Subcutaneous abdominal adipose tissue (tissue), 5 donors: ENCODE data around the gene HRH3.
A peak's percentile ranks its signal among the peaks of the same experiment; 100 is the strongest.

Source experiments
- H3K27ac ChIP-seq: one replicate; pipeline ENCODE4 v1.7.0; 2013; ENCODE audit warnings: low read depth, mild to moderate bottlenecking, inconsistent platforms, low read length, moderate library complexity
- H3K27me3 ChIP-seq, 5 donors: one replicate each; pipeline ENCODE4 v1.7.0; 2013; ENCODE audit warnings: low read length in 5 of 5, inconsistent platforms in 1 of 5; ENCODE audit not compliant: control insufficient read depth in 5 of 5, insufficient read depth in 4 of 5
- H3K36me3 ChIP-seq, 5 donors: one replicate each; pipeline ENCODE4 v1.7.0; 2013; ENCODE audit warnings: low read length in 5 of 5; ENCODE audit not compliant: control insufficient read depth in 5 of 5, insufficient read depth in 5 of 5
- H3K4me1 ChIP-seq, 5 donors: one replicate each; pipeline ENCODE4 v1.7.0; 2013; ENCODE audit warnings: low read length in 5 of 5, mild to moderate bottlenecking in 3 of 5, moderate library complexity in 1 of 5; ENCODE audit not compliant: control insufficient read depth in 5 of 5, insufficient read depth in 5 of 5
- H3K4me3 ChIP-seq, 5 donors: one replicate each; pipeline ENCODE4 v1.7.0; 2013; ENCODE audit warnings: low read length in 5 of 5, low read depth in 1 of 5
- H3K9ac ChIP-seq, 5 donors: one replicate each; pipeline ENCODE4 v1.7.0; 2013; ENCODE audit warnings: low read length in 5 of 5, mild to moderate bottlenecking in 4 of 5, moderate library complexity in 3 of 5
- H3K9me3 ChIP-seq, 5 donors: one replicate each; pipeline ENCODE4 v1.7.0; 2013; ENCODE audit warnings: low read length in 5 of 5; ENCODE audit not compliant: control insufficient read depth in 5 of 5
- donor health status: healthy.
- donor health status: healthy.
- donor health status: healthy.
- donor health status: healthy.
- donor health status: healthy.

The HRH3 gene

DNA sequence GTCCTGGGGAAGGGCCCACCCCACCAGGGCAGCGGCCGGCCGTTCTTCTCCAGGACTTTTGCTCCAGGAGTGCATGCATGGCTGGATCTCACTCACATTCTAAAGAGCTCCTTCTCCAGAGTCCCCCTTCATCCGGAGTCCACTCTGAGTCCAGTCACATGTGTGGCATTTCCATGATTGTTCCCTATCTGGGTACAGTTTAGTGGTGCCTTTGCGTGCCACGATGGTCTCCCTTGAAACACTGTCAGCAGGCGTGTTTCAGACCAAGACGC, 39.2 kb upstream of the HRH3 start:
- Histone ChIP-seq H3K4me3 (no peak overlapping the region), H3K9me3 (no peaks in the 10 kb centered on the region), H3K27me3 (no peaks in the 10 kb centered on the region), H3K9ac (no peak overlapping the region), H3K27ac (no peak overlapping the region), H3K4me1 (peaks cover 2 to 14% (median 11%) of the 10 kb centered on the region in 5 donors), H3K36me3 (peaks cover 0 to 80% (median 64%) of the 10 kb centered on the region in 5 donors)

DNA sequence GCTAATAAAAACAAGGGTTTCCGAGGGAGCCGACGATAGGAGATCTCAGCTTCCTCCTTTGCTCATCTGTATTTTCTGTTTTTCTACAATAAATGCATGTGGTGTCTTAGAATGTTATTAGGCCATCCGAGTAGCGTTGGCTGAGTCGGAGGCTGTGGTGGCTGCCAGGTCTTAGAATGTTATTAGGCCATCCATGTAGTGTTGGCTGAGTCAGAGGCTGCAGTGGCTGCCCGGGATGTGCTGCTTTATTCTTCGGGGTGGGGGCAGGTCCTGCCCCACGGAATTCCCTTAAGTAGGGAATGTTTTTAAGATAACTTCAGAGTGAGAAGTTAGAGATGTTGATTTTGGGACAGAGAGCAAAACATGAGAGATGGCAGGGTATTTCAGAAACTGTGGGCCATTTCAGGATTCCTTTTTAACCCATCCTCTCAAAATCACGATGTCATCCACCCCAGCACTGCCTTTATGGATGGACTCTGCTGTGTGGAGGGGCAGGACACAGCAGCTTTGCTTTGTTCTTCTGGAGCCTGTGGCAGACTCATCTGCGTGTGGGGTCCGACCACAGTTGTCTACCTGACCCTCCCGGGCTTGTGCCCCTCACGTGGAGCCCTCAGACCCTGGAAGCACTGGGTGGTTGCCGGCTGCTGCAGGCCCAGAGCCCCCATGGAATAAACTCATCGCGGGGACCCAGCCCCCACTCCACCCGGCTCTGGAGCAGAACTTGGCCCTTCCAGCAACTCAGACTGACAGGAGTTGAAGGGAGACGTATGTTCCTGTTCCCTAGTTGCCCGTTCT, 38.6 kb upstream of the HRH3 start:
- H3K27ac ChIP-seq: no peak overlapping the region
- H3K4me1 ChIP-seq: peaks cover 2 to 16% (median 11%) of the 10 kb centered on the region in 5 donors
- H3K36me3 ChIP-seq: peaks cover 0 to 77% (median 60%) of the 10 kb centered on the region in 5 donors
- no peaks in the 10 kb centered on the region for H3K27me3 ChIP-seq
- H3K9me3 ChIP-seq: no peaks in the 10 kb centered on the region
- H3K9ac ChIP-seq: no peak overlapping the region
- H3K4me3 ChIP-seq: no peak overlapping the region

DNA sequence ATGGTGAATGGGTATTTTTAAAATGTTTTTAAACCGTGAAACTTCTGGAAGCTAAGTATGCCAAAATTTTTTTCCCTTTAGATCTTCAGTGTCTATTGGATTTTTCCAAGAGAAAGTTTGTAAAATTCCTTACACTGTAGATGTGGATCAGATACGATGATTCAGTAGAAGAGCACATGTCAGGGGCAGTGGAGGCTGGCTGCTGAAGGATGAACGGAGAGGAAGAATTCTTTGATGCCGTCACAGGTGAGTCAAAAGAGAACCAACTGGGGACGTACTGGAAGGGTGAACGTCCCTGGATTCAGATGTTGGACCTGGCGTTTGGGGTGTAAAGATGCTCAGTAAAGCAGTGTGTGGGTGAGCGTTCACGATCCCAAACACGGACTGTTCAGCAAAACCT, 35.9 kb upstream of the HRH3 start:
- Histone ChIP-seq H3K27ac (no peak overlapping the region), H3K4me3 (no peak overlapping the region), H3K4me1 (peaks cover 2 to 16% (median 11%) of the 10 kb centered on the region in 5 donors), H3K36me3 (peaks cover 0 to 60% (median 39%) of the 10 kb centered on the region in 5 donors), H3K27me3 (no peaks in the 10 kb centered on the region), H3K9me3 (no peaks in the 10 kb centered on the region), H3K9ac (no peak overlapping the region)

DNA sequence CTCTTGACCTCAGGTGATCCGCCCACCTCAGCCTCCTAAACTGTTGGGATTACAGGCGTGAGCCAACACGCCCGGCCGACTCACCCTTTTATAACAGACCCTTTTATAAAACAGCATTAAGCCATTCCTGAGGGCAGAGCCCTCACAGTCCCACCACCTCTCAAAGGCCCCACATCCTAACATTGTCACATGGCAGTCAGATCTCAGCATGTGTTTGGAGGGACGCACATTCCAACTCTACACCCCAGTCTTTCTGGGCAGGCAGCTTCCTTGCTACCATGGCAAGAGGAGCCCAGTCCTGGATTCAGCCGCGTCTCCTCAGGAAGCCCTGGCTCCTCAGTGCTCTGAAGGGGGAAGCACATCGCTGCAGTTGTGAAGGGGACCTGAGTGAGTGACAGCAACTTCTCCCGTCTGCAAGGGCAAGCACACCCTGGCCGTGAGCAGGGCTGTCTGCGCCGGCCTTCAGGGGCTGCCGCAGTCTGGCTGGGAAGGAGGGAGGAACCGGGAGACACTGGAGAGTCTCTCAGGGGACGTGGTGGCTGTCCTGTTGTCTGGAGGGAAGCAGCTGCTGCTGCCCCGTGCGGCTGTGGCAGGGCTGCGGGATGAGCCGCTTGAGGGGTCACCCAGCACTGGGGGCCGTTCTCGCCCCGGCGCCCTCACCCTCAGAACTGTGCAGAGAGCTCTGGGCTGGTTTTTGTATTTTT, 34.1 kb upstream of the HRH3 start:
- Histone ChIP-seq H3K4me1 (peaks cover 2 to 16% (median 13%) of the 10 kb centered on the region in 5 donors), H3K9me3 (no peaks in the 10 kb centered on the region), H3K4me3 (no peak overlapping the region), H3K27ac (no peak overlapping the region), H3K36me3 (peaks cover 0 to 42% (median 24%) of the 10 kb centered on the region in 5 donors), H3K9ac (peak overlapping the region in 1 of 5 donors; percentile 45), H3K27me3 (no peaks in the 10 kb centered on the region)

DNA sequence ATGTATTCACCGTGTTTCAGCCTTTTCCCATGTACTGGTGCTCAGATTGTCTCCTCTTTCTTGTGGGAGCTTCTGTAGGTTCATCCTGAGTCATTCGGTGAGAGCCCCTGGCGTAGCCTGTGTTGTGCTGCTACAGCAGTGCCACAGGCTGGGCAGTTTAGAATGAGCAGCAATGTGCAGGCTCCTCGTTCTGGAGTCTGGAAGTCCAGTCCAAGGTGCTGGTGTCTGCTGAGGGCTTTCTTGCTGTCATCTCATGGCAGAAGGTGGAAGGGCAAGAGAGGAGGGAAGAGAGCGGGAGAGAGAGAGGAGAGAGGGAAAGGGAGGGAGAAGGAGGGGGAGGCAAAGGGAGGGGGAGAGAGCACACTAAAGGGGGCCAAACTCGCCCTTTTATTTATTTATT, 33.3 kb upstream of the HRH3 start:
- Histone ChIP-seq H3K9me3 (no peaks in the 10 kb centered on the region), H3K4me3 (no peak overlapping the region), H3K9ac (no peak overlapping the region), H3K27ac (no peak overlapping the region), H3K36me3 (peaks cover 0 to 35% (median 23%) of the 10 kb centered on the region in 5 donors), H3K27me3 (no peaks in the 10 kb centered on the region), H3K4me1 (peaks cover 2 to 12% (median 5%) of the 10 kb centered on the region in 5 donors)

DNA sequence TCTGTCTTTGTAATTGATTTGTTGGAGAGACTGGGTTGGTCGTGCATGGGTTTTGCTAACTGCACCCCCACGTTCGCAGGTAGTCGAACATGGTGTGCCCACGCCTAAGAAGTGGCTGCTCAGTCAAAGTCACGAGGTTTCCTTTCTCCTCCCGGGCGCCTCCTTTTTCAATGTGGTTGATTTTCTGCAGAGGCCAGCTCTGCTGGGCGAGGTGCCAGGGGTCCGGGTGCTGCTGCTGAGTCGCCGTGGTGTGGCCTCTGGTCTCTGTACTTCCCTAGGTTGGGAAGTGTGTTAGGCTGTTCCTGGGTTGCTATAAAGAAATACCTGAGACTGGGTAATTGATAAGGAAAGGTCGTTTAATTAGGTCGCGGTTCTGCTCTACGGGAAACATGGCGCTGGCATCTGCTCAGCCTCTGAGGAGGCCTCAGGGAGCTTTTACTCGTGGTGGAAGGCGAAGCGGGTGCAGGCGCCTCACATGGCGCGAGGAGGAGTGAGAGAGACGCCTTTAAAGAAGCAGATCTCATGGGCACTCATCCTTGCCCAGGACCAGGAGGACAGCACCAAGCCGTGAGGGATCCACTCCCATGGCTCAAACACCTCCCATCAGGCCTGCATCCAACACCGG, 32.4 kb upstream of the HRH3 start:
- Histone ChIP-seq H3K4me3 (no peak overlapping the region), H3K9me3 (no peaks in the 10 kb centered on the region), H3K27me3 (no peaks in the 10 kb centered on the region), H3K4me1 (peaks cover 0 to 6% (median 2%) of the 10 kb centered on the region in 5 donors), H3K27ac (no peak overlapping the region), H3K9ac (no peak overlapping the region), H3K36me3 (peaks cover 0 to 30% (median 21%) of the 10 kb centered on the region in 5 donors)

DNA sequence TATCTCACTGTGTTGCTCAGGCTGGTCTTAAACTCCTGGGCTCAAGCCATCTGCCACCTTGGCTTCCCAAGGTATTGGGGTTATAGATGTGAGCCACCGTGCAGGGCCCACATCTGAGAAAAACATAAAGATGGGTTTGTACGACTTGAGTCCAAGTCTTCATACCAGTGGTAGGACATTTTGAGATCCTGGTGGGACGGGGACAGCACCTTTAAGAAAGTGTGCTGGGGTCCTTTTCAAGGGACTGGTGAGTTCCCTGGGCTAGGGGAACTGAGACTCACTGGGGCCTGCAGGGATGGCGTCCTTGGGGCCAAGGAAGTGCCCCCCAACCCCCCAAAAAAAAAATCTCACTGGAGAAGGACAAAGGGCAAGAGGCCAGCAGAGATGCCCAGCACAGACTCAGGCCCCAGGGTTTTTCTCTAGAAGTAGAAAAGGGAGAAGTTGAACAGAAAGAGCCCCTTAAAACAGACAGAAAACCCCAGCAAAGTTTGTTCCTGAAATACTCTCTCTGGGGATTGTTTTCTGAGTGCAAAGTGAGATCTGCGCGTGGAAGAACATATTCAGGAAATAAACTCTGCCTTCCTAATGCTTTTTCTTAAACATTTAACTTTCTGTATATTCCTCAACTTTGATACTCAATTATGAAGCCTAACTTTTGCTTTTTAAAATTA, 28.9 kb upstream of the HRH3 start:
- H3K36me3 ChIP-seq: peaks cover 0 to 13% (median 11%) of the 10 kb centered on the region in 5 donors
- H3K9me3 ChIP-seq: no peaks in the 10 kb centered on the region
- H3K27me3 ChIP-seq: no peaks in the 10 kb centered on the region
- no peak overlapping the region for H3K4me3 ChIP-seq
- no peak overlapping the region for H3K27ac ChIP-seq
- H3K9ac ChIP-seq: no peak overlapping the region
- H3K4me1 ChIP-seq: peaks cover 0 to 29% (median 20%) of the 10 kb centered on the region in 5 donors

DNA sequence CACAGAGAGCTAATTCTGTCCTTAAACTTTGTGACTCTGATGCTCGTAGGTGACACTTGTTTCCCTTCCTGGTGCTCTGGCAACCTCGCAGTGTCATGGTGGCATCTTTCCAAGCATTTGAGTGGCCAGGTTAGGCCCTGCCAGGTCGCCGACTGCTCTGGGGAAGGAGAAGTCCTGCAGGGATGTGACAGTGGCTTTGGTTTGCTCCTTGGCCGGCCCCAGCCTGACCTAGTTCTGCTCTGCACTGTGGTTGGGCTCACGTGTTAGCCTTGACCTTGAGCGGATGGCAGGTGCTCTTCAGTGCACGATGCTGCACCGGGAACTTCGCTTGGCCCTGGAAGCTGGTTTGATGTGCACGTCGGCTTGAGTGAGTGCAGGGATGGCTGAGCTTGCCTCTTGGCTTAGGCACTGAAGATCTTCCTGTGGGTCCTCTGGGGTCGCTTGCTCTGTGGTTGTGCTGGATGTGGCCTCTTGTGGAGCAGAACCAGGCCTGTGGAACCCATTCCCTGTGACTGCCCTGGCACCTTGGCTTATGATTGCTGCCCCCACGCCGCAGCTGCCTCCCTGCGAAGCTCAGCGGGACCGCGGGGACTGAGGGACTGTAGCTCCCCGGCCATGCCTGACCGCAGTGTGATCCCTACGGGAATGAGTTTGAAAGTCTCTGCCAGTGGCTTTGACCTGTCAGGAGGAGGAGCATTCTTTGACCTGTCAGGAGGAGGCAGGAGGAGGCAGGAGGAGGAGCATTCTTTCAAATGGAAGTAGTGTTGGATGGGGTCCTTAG, 27.0 kb upstream of the HRH3 start:
- Histone ChIP-seq H3K9me3 (no peaks in the 10 kb centered on the region), H3K9ac (no peak overlapping the region), H3K36me3 (peaks cover 0 to 18% (median 7%) of the 10 kb centered on the region in 5 donors), H3K27me3 (no peaks in the 10 kb centered on the region), H3K27ac (no peak overlapping the region), H3K4me1 (peaks cover 0 to 42% (median 31%) of the 10 kb centered on the region in 5 donors), H3K4me3 (no peak overlapping the region)

DNA sequence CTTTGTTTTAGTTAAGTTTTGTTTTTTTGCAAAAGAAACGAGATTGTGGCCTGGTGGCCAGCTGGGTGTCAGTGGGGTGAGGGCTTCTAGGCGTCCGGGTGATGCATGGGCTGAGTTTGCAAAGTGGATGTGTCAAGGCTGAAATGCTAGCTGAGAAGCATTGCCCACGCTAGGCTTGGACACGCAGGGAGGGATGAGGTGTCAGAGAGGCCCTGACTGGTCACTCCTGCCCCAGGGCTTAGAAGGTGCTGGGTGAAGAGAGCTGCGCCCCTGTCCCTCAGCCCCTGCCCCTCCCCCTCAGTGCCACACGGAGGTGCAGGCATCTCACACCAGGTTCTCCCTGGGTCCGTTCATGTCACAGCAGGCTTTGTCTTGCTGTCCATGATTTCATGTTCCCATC, 26.4 kb upstream of the HRH3 start:
- H3K27ac ChIP-seq: no peak overlapping the region
- H3K9ac ChIP-seq: no peak overlapping the region
- H3K9me3 ChIP-seq: no peaks in the 10 kb centered on the region
- peaks cover 0 to 47% (median 32%) of the 10 kb centered on the region in 5 donors for H3K4me1 ChIP-seq
- no peaks in the 10 kb centered on the region for H3K27me3 ChIP-seq
- H3K4me3 ChIP-seq: no peak overlapping the region
- peaks cover 0 to 18% (median 7%) of the 10 kb centered on the region in 5 donors for H3K36me3 ChIP-seq
